Measurements from ENCODE around the gene ITGA7. TPM values are rescaled to one million over a fixed set of nuclear protein-coding genes. Genes with fewer than 3 reads are reported as not detected.

Gene ITGA7
- total RNA-seq, 1 donor from 2014 or later: 33.2 TPM

DNA sequence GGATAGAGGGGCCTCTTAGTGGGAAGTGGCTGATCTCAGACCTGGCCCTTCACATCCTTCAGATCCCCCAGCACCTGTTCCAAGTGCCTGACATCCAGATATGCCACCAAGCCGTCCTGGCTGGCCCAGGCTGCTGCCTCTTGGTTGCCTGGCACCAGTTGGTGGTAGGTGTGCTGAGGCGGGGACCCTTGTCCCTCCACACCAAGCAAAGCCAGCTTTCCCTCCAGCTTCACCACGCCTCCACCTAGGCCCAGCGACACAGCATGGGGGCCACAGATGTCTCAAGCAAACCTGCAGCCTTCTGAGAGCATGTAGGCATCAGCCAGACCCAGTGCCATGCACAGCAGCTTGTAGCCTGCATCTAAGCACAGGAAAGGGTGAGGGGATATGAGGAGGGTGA, 24.6 kb upstream of the ITGA7 start:
- Mint-ChIP-seq H3K27me3 (ENCODE audit: low read depth) (no peaks in the 10 kb centered on the region), H3K4me3 (no peak overlapping the region), H3K9me3 (no peaks in the 10 kb centered on the region), H3K4me1 (peaks cover 27% of the 10 kb centered on the region), H3K36me3 (no peaks in the 10 kb centered on the region), H3K27ac (no peak overlapping the region)
- TF ChIP-seq, protein P1, sequence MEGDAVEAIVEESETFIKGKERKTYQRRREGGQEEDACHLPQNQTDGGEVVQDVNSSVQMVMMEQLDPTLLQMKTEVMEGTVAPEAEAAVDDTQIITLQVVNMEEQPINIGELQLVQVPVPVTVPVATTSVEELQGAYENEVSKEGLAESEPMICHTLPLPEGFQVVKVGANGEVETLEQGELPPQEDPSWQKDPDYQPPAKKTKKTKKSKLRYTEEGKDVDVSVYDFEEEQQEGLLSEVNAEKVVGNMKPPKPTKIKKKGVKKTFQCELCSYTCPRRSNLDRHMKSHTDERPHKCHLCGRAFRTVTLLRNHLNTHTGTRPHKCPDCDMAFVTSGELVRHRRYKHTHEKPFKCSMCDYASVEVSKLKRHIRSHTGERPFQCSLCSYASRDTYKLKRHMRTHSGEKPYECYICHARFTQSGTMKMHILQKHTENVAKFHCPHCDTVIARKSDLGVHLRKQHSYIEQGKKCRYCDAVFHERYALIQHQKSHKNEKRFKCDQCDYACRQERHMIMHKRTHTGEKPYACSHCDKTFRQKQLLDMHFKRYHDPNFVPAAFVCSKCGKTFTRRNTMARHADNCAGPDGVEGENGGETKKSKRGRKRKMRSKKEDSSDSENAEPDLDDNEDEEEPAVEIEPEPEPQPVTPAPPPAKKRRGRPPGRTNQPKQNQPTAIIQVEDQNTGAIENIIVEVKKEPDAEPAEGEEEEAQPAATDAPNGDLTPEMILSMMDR (IDR thresholded peaks at IDR 0.05; ENCODE audit: unreplicated experiment): no peak
- no peak for DNase-seq (ENCODE audit: low spot score in 2 of 2, unreplicated experiment in 2 of 2)

DNA sequence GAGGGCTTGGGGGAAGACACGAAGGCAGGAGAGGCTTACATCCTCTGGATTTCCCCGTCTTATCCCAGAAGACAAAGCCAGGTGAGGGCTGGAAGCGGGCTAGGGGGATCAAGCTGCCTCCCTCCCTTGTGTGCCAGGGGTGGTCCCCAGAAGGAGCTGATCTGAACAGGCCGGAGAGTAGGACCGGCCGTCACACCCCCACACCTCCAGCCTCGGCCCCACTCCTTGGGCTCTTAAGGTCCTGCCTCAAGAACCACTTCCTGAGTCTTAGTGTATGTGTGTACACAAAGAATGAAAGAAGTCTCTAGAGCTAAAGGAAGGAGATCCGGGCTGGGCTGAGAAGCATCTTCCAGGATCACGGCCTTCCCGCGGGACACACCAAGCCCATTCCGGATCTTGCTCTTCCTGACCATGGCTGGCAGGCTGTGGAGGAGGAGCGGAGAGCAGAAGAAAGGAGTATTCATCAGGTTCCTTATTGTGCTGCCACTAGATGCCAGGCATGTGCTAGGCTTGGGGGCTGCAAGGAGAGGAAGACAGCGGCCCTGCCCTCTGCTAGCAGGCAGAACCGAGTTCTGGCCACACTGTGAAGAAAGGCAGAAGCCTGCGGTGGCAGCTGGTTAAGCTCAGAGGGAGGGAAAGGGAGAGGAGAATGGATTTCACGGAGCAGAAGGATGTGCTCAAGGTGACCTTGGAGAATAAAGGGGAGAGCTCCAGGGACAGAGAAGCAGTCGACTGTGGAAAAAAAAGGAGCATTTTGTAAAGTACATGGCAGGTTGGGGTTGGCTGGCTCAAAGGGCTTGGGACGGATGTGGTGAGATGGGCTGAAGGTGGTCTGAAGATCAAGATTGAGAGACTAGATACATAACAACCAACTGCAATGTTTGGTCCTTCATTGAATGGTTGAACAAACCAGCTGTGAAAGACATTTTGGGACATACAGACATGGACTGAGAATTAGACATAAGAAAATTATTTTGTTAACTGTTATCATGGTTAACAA, 22.4 kb upstream of the ITGA7 start:
- Mint-ChIP-seq H3K27ac (peak overlapping the region; percentile 95), H3K9me3 (no peaks in the 10 kb centered on the region), H3K27me3 (ENCODE audit: low read depth) (no peaks in the 10 kb centered on the region), H3K4me1 (peaks cover 30% of the 10 kb centered on the region), H3K36me3 (peaks cover 4% of the 10 kb centered on the region), H3K4me3 (peak overlapping the region; percentile 80)
- TF ChIP-seq, protein P1 (IDR thresholded peaks at IDR 0.05; ENCODE audit: unreplicated experiment): no peak
- no peak for DNase-seq (ENCODE audit: low spot score in 2 of 2, unreplicated experiment in 2 of 2)

DNA sequence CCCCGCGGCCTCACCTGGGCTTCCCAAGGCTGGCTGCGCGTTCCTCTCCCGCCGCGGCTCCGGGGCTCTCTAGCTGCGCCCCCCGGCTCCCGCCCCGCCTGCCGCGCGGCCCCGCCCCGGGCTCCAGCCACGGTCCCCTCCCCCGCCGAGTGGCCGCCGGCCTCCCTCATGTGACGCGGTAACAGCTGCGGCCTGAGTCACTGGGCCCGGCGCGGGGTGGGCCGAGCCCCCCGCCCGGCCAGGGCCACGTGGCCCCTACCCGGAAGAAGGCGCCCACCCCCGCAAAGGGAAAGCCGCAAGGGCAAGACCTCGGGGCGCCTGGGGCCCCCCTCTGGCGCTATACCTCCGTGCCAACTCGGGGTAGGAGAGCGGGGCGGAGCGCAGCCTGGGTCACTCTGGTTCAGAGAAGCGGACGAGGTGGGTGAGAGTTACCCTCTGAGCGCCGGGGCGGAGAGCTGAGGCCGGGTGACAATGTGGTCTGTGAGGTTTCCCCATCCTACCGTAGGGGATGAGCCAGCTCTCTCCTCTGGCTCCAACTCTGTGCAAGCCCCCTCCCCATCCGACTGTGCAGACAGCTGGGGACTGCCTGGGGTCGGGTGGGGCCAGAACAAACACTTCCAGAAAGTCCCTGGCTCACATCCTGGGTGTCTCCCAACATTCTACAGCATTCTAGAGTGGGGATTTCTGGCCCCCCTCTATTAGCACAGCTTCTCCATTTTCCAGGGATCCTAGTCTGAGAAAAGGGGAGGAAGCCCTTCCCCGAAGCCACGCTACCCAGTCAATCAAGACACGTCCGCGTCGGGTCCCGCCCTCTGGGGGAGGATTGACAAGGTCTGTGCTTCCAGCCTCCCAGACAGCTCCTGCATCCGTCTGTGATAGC, 21.5 kb upstream of the ITGA7 start, which contains the start of gene CD63:
TSS of gene CD63 (minus strand) at position 71 of the 880 bp plus-strand sequence. CDS start 668 bp downstream, outside the sequence.
- DNase-seq (ENCODE audit: low spot score in 2 of 2, unreplicated experiment in 2 of 2): peak; percentile 64 to 80
- peaks cover 9% of the 10 kb centered on the region for H3K36me3 Mint-ChIP-seq
- H3K9me3 Mint-ChIP-seq: no peaks in the 10 kb centered on the region
- TF ChIP-seq, protein P1 (IDR thresholded peaks at IDR 0.05; ENCODE audit: unreplicated experiment): no peak
- no peaks in the 10 kb centered on the region for H3K27me3 Mint-ChIP-seq (ENCODE audit: low read depth)
- peaks cover 31% of the 10 kb centered on the region for H3K4me1 Mint-ChIP-seq
- peak within 1 kb of the TSS; percentile 95 for H3K27ac Mint-ChIP-seq
- H3K4me3 Mint-ChIP-seq: peak within 1 kb of the TSS; percentile 80

DNA sequence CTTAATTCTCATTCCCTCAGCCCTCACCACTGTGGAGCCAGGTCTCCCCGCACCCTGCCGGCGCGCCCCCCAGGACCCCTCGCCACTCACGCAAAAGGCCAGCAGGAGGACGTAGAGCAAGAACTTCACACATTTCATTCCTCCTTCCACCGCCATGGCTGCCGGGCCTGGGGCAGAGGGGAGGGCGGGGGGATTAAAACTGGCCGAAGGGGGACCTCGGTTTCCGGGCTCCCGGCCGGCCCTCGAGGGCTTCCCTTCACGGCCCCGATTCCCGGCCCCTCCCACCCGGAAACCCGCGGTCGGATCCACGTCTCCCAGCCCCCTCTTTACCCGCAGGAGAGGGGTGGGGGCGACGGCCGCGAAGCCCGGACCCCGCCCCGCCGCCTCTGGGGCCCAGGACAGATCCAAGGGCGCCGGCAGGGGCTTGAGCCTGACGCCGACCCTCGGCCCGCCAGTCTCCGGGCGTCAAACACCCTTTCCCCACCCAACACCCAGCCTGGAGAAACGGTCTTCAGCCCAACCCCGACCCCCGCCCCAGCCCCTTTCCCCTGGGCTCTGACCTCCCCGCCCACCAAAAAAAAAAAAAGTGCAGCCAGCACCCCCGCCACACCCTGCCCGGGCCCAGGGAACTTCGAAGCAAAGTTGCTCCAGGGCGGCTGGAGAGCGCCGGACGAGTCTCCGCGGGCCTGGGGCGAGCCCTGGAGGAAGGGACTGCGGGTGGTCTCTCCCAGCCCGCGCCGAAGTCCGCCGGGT, 20.7 kb upstream of the ITGA7 start:
- Mint-ChIP-seq H3K36me3 (peaks cover 9% of the 10 kb centered on the region), H3K27ac (peak overlapping the region; percentile 87), H3K27me3 (ENCODE audit: low read depth) (no peaks in the 10 kb centered on the region), H3K4me1 (peaks cover 31% of the 10 kb centered on the region), H3K9me3 (no peaks in the 10 kb centered on the region), H3K4me3 (peak overlapping the region; percentile 80)
- peak in 1 of 2 experiments; percentile 61 for DNase-seq (ENCODE audit: low spot score in 2 of 2, unreplicated experiment in 2 of 2)
- TF ChIP-seq, protein P1 (IDR thresholded peaks at IDR 0.05; ENCODE audit: unreplicated experiment): no peak

DNA sequence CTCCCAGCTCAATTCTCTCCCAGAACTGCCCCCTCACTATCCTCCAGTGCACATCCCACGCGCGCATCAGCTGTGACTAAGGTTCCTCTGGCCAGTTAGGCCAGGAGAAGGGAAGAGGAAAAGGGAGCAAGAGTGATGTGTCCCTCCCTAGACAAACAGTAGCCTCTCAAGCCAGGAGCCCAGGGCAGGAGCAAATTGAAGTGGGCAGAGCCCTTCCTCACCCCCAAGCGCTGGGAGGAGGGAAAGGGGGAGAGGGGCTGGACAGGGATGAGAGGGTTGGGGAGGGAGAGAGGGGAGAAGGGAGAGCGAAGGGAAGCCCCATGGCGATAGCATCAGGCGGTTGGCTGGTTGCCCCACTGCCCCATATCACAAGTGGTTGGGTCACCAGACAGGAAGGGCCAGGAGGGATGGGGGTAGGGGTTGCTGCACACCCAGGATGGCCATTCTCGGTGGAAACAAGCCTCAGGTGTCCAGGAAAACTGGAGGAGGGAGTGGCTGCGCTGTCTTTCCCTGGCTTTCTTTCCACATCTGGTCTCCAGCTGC, 20.0 kb upstream of the ITGA7 start:
- TF ChIP-seq, protein P1 (IDR thresholded peaks at IDR 0.05; ENCODE audit: unreplicated experiment): no peak
- DNase-seq (ENCODE audit: low spot score in 2 of 2, unreplicated experiment in 2 of 2): no peak
- H3K9me3 Mint-ChIP-seq: no peaks in the 10 kb centered on the region
- H3K4me3 Mint-ChIP-seq: peak overlapping the region; percentile 80
- peaks cover 31% of the 10 kb centered on the region for H3K4me1 Mint-ChIP-seq
- no peaks in the 10 kb centered on the region for H3K27me3 Mint-ChIP-seq (ENCODE audit: low read depth)
- H3K36me3 Mint-ChIP-seq: peaks cover 9% of the 10 kb centered on the region
- peak overlapping the region; percentile 87 for H3K27ac Mint-ChIP-seq

All from mesothelial cell of epicardium (in vitro differentiated cells).